Mucosa of gallbladder (tissue), 1 donor: ENCODE results near the gene STX16. TPM values are rescaled to one million over a fixed set of nuclear protein-coding genes. Genes with fewer than 3 reads are reported as not detected.

ENCODE experiments used
- DNase-seq: peaks from one replicate; pipeline ENCODE4 v3.0.0-alpha.2; 2020; ENCODE audit warnings: low spot score
- total RNA-seq: library from RNA; stranded (reverse); gene quantifications from one replicate; pipeline ENCODE4 v1.2.1, GENCODE V29; 2021
- donor health status: DM: no; HTN: no; CAD: no.

STX16 gene, protein sequence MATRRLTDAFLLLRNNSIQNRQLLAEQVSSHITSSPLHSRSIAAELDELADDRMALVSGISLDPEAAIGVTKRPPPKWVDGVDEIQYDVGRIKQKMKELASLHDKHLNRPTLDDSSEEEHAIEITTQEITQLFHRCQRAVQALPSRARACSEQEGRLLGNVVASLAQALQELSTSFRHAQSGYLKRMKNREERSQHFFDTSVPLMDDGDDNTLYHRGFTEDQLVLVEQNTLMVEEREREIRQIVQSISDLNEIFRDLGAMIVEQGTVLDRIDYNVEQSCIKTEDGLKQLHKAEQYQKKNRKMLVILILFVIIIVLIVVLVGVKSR
- 63.7 TPM for total RNA-seq

DNA sequence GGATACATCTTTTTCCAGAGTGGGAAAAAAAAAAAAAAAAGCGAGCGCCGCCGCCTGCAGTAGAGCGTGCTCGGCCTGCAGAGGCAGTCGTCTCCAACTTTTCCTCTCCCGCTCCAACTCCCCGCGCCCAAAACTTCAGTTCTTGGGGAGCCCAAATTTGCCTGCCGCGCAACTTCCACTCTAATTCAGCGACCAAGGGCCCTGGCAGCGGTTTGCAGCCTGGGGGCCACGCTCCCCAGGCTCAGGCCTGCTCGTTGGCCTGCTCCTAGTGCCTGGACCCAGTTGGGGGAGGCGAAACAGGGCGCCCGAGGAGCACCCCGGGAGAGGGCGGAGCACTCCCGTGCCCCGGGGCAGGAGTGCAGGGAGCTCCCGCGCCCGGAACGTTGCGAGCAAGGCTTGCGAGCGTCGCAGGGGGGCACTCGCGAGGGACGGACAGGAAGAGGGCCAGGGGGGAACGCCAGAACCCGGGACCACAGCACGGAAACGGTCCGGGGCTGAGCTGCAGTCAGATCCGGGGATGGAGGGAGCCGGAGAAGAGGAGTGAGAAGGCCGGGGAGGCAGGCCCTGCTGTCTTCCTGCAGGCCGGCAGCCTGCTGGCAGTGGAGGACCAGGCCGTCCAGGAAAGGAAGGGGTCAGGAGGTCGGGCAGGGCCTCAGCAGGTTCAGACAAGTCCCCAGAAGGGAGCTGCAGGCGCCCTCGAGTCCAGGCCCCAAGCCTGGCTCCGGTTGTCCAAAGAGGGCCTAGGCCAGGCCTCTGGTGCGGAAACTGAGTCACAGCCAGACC, at the start of gene STX16:
Gene STX16, plus strand, starts transcription at position 508 of the 783 bp plus-strand sequence. CDS start 724 bp downstream, outside the sequence.
- peak; percentile 88 for DNase-seq

- DNase-seq, result no peak
Observed at GRCh38 chr20:58602124-58602523, 49.0 kb upstream of the STX16 start.

DNA sequence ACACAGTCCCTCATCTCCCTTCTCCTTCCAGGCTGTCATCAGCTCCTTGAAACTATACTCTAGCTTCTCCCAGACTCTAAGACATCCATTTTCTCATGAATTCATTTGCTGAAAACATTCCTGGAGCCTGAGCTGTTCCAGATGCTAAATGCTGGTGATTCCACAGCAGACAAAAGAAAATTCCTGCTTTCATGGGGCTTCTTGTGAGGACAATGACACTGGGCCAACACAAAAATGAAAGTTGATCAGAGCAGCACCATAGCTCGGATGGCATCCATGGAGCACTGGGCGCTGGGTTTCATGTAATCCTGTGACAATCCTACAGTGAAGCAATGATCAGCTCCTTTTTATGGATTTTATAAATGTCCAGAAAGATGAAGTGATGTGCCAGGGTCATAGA, 47.4 kb upstream of the STX16 start:
- DNase-seq, result no peak

GRCh38 chr20:58604128-58604881, 46.8 kb upstream of the STX16 start:
- DNase-seq, result peak; percentile 25

GRCh38 chr20:58605292-58606065, 45.6 kb upstream of the STX16 start:
- no peak for DNase-seq

GRCh38 chr20:58606184-58606583, 44.9 kb upstream of the STX16 start:
- no peak for DNase-seq

DNA sequence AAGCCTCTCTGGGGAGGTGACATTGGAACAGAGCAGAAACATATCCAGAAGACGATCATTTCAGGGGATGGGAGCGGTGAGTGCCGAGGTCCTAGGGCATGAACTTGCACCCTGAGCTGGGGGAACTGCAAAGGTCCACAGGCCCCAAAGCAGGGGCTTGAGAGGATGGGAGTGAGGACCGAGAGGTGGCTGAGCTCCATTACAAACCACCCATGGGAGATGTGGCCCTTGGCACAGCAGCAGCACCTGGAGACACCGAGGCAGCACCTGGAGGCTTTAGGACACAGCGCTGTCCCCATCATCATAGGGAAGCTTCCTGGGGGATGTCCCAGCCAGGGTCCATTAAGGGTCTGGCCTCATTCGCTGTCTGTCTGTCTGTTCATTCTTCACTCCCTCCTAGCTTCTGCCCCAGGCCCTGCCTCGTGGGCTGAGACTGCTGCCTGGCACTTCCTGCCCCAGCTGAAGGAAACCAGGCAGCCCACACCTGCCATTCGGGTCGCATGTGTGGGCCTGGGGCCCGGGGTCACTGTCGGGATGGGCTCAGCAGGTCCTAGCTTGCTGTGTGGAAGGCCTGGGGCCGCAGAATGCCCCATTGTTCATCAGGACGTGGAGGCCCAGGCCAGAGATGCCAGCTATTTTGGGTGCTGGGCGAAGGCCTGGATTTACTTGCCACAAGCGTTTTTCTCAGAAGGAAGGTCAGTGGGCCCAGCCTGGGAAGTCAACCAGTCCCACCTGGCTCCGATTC, 42.8 kb upstream of the STX16 start:
- no peak for DNase-seq

DNA sequence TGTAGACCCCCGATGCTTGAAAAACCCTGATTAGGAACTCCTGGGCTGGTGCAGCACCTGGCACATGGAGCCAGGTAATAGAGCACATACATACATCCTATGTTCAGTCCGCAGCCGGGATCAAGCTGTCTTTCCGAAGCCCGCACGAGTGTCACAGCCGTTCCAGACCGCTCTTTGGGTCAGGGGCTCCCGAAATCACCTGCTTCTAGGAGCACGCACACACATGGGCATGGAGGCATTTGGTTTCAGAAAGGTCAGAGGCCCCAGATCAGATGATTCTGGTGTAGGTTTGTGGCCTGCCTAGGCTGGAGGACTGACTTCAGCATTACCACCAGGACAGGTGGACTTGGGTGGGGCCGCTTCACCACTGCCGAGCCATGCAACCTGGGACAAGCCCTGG, 42.1 kb upstream of the STX16 start:
- no peak for DNase-seq

- no peak for DNase-seq
Observed at GRCh38 chr20:58610071-58610800, 40.8 kb upstream of the STX16 start.

DNA sequence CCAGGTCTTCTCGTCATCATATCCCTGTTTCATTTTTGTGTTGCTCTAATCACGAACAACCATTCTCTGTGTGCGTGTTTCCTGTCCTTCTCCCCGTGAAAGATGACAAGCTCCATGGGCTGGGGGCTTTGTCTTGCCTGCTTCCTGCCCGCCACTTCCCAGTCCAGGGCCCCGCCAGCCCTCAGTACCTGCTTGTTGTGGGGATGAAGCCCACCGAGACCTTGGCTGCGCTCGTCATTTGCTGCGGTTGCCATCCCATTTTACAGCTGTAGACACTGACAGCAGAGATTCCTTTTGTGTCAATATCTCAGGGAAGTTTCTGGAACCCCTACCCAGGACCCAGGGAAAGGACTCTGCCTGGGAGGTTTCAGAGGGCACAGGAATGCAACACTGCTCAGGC, 40.3 kb upstream of the STX16 start:
- DNase-seq, result no peak

DNA sequence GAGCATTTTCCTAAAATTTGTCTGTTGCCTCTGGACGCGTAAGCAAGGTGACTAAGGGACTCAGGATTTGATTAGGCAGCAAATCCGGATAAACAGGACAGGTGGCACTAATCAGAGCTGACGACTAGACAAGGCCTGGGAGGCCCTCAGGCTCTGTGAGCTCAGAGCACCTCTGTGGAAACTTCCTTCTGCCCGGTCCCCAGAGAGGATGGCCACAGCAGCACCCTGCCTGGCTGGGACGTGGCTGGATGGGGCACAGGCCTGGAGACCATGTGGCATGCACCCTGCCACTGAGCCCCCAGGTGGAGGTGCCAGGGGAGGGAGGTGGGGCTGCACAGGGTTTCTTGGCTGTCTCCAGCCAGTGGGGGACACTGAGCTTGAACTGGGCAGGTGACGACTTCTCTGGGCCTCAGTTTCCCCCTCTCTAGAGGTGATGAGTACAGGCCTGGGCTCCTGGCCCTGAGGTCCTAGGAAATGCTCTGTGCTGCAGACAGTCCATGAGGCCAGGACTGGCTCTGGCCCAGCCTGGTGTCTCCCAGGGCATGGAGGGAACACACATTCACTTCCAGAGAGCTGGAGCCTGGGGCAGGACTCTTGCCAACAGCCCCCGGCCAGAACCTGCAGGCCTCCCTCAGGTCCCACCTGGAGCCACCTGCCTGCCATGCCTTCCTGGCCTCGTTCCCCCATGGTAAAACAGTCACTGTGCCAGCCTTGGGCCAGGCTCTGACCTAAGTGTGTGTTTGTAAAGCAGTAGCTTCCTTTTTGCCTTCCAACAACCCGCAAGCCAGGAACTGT, 39.6 kb upstream of the STX16 start:
- DNase-seq, result no peak

DNA sequence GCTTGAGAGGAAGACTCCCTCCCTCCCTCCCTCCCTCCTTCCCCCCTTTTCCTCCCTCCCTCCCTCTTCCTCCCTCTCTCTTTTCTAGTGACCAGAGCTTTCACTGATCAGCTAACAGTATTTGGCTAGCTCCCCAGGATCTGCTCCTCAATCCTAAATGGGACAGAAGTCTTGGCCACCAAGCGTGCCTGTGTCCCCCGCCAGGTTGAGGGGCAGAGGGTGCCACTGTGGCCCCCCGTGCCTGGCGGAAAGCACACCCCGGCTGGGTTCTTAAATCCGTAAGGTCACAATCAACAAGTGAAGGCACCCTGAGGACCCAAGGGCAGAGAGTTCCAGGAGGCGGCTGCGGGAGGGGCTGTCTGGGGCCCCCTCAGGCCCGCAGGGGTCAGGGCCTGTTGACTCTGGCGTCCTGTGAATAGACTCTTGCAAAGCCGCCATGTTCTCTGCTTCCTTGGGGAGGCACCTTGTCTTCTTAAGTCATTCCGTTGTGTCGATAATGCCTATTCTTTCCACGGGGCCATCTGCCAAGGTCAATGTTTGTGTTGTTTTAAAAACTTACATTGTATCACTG, 38.9 kb upstream of the STX16 start:
- DNase-seq, result no peak

DNA sequence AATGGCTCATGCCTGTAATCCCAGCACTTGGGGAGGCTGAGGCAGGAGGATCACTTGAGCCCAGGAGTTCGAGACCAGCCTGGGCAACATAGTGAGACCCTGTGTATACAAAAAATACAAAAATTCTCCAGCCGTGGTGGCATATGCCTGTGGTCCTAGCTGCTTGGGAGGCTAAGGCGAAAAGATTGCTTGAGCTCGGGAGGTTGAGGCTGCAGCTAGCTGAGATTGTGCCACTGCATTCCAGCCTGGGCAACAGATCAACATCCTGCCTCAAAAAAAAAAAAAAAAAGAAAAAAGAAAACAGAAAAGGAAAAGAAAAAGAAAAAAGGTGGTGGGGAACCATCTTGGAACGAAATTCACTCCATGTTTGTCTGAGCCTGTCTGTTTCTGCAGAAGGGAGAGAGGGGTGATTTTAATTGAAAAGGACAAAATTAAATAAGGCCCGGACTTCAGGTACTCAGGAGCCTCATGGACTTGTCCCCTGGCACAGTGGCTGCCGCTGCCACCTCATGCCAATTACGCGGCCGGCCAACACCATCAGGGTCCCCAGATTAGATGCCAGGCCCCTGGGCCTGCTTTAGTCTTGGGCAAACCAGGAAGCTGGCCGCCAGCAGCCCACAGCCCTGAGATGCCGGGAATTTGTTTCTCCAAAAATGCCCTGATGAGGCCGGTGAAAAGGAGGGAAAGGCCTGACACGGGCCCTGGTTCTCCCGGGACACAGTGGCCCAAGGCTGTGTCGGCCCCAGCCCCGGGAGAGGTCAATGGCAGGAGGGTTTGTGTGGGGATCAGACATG, 37.8 kb upstream of the STX16 start:
- no peak for DNase-seq

DNA sequence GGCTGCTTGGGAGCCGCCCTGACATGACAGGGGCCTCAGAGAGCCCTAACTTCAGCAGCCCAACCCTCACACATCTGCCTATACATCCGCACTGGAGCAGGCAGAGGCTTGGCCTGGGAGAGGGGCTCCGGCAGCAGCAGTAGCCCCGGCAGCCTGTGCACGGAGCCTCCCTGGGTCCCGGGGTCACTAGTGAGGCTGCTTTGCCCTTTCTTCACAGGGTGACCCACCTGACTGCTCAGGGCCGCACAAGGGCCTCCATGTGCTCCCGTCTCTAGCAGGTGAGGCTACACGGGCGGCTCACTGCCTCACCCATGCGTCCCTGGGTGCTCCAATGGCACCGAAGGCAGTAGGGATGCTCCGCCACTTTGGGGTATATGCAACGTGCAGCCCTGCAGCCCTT, 36.7 kb upstream of the STX16 start:
- DNase-seq, result no peak

DNA sequence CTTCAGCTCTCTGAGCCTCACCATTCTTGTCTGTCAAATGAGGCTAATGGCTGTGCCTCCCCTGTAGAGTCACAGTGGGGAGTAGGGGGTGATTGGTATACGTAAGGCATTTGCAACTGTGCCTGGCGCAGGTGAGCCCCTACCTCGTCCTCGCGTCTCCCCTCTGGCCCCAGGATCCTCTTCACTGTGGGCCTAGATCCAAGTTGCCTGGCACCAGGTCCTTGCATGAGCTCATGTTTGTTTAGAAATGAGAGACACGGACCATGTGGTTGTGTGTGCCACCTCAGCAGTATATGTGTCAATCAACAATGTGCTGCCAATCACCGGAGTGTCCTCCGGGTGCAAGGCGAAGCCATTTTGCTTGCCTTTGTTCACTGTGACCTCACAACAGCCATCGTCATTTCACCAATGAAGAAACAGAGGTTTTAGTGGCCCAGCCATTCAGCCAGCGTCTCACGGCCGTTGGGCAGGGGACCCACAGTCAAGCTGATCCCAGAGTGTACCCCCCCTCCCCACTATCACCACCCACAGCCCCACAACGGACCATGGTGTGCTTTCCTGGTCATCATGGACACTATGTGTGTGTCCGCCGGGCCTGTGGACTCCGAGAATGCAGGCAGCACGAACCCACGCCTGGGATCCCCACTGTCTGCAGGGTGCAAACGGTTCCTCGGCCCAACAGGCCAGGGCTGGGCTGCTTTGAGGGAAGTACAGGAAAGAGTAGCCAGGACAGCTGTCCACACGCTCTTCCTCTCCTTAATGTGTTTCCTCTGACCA, 35.9 kb upstream of the STX16 start:
- DNase-seq, result no peak

- DNase-seq, result no peak
Observed at GRCh38 chr20:58616411-58616810, 34.7 kb upstream of the STX16 start.

DNA sequence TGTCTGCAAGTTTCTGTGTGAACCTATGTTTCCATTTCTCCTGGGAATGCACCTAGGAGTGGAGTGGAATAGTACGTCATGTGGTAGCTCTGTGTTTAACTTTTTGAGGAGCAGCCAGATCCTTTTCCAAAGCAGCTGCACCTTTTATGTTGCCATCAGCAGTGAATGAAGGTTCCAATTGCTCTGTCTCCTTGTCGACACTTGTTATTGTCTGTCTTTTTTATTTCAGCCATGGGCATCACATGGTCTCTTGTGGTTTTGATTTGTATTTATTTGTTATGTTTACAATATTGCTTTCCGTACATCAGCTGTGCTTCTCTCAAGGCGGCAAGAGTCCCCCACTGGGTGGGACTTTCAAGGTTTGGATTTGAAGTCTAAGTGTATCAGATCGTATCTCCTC, 33.9 kb upstream of the STX16 start:
- DNase-seq, result no peak
